IPS-18c (cell line): Measurements from ENCODE around the gene ANGPTL8.

Experiments used
- H3K4me3 ChIP-seq: 2 replicates; pipeline ENCODE4 v1.7.0; 2013; ENCODE audit warnings: low read depth, mild to moderate bottlenecking, low read length, moderate library complexity; ENCODE audit not compliant: insufficient read depth
- H3K9me3 ChIP-seq: one replicate; pipeline ENCODE4 v1.6.1; 2013; ENCODE audit warnings: mild to moderate bottlenecking, low read length, moderate library complexity; ENCODE audit not compliant: control insufficient read depth, insufficient read depth

The ANGPTL8 gene

GRCh38 chr19:11200931-11201330 lies 38.5 kb upstream of the ANGPTL8 start:
- Histone ChIP-seq H3K4me3 (no peak overlapping the region), H3K9me3 (no peaks in the 10 kb centered on the region)

- no peak overlapping the region for H3K4me3 ChIP-seq
Measured at GRCh38 chr19:11201791-11202190, 37.6 kb upstream of the ANGPTL8 start.

GRCh38 chr19:11202488-11203193 lies 36.8 kb upstream of the ANGPTL8 start:
- no peaks in the 10 kb centered on the region for H3K9me3 ChIP-seq
- H3K4me3 ChIP-seq = no peak overlapping the region

More at GRCh38 chr19:11201791-11202190, 37.6 kb upstream of the ANGPTL8 start:
- no peaks in the 10 kb centered on the region for H3K9me3 ChIP-seq

GRCh38 chr19:11203194-11204075 lies 36.0 kb upstream of the ANGPTL8 start:
- Histone ChIP-seq H3K4me3 (no peak overlapping the region), H3K9me3 (no peaks in the 10 kb centered on the region)

- no peak overlapping the region for H3K4me3 ChIP-seq
- no peaks in the 10 kb centered on the region for H3K9me3 ChIP-seq
Measured at GRCh38 chr19:11204076-11204602, 35.3 kb upstream of the ANGPTL8 start.

GRCh38 chr19:11204943-11205349 lies 34.5 kb upstream of the ANGPTL8 start:
- no peak overlapping the region for H3K4me3 ChIP-seq
- no peaks in the 10 kb centered on the region for H3K9me3 ChIP-seq

- no peak overlapping the region for H3K4me3 ChIP-seq
- no peaks in the 10 kb centered on the region for H3K9me3 ChIP-seq
Measured at GRCh38 chr19:11205939-11206570, 33.4 kb upstream of the ANGPTL8 start.

- H3K9me3 ChIP-seq = no peaks in the 10 kb centered on the region
- H3K4me3 ChIP-seq = no peak overlapping the region
Measured at GRCh38 chr19:11208561-11209471, 30.6 kb upstream of the ANGPTL8 start.

GRCh38 chr19:11209839-11210655 lies 29.4 kb upstream of the ANGPTL8 start:
- Histone ChIP-seq H3K4me3 (no peak overlapping the region), H3K9me3 (no peaks in the 10 kb centered on the region)

GRCh38 chr19:11210656-11210928 lies 28.8 kb upstream of the ANGPTL8 start:
- no peak overlapping the region for H3K4me3 ChIP-seq
- H3K9me3 ChIP-seq = no peaks in the 10 kb centered on the region

GRCh38 chr19:11214387-11214786 lies 25.0 kb upstream of the ANGPTL8 start:
- Histone ChIP-seq H3K4me3 (no peak overlapping the region), H3K9me3 (no peaks in the 10 kb centered on the region)

- no peaks in the 10 kb centered on the region for H3K9me3 ChIP-seq
- H3K4me3 ChIP-seq = no peak overlapping the region
Measured at GRCh38 chr19:11221082-11221598, 18.3 kb upstream of the ANGPTL8 start.

GRCh38 chr19:11223200-11223599 lies 16.2 kb upstream of the ANGPTL8 start:
- Histone ChIP-seq H3K4me3 (no peak overlapping the region), H3K9me3 (no peaks in the 10 kb centered on the region)

- Histone ChIP-seq H3K4me3 (no peak overlapping the region), H3K9me3 (no peaks in the 10 kb centered on the region)
Measured at GRCh38 chr19:11224429-11224828, 15.0 kb upstream of the ANGPTL8 start.

- Histone ChIP-seq H3K9me3 (no peaks in the 10 kb centered on the region), H3K4me3 (no peak overlapping the region)
Measured at GRCh38 chr19:11225172-11225571, 14.2 kb upstream of the ANGPTL8 start.

GRCh38 chr19:11225815-11226214 lies 13.6 kb upstream of the ANGPTL8 start:
- Histone ChIP-seq H3K9me3 (no peaks in the 10 kb centered on the region), H3K4me3 (no peak overlapping the region)
